OCI-LY3 (cell line): Measurements from ENCODE around the gene NT5C3A.

ENCODE experiments used
- H2AFZ ChIP-seq: fragments of 200-600, 300-600 bp; shearing (Covaris generic); 2 replicates; pipeline ENCODE4 v1.6.0; 2014; ENCODE audit warnings: antibody characterized with exemption, low read depth, low read length
- H3K27ac ChIP-seq: fragments of 200-600, 300-600 bp; sonication (generic); 2 replicates; pipeline ENCODE4 v1.5.1; 2014; ENCODE audit warnings: mild to moderate bottlenecking, low read length, moderate library complexity, mixed read lengths
- H3K27me3 ChIP-seq: fragments of 200-600, 300-600 bp; sonication (generic); 2 replicates; pipeline ENCODE4 v1.6.1; 2014; ENCODE audit warnings: low read depth, low read length, mixed read lengths
- H3K36me3 ChIP-seq: fragments of 200-600, 300-600 bp; sonication (generic); replicated peaks from 2 replicates; pipeline ENCODE3; 2014; ENCODE audit warnings: low read depth, low read length, mixed read lengths
- H3K4me1 ChIP-seq: fragments of 300-600, 200-600 bp; sonication (generic); 2 replicates; pipeline ENCODE4 v1.6.1; 2014; ENCODE audit warnings: low read length, mixed read lengths
- H3K4me2 ChIP-seq: fragments of 200-600, 300-600 bp; sonication (generic); 2 replicates; pipeline ENCODE4 v1.6.1; 2014; ENCODE audit warnings: low read length, mixed read lengths
- H3K4me3 ChIP-seq: fragments of 300-600, 200-600 bp; sonication (generic); 2 replicates; pipeline ENCODE4 v1.5.1; 2014; ENCODE audit warnings: antibody characterized with exemption, mild to moderate bottlenecking, low read length, moderate library complexity
- H3K79me2 ChIP-seq: fragments of 300-600, 200-600 bp; shearing (Covaris generic); 2 replicates; pipeline ENCODE4 v1.6.1; 2014; ENCODE audit warnings: mild to moderate bottlenecking, low read length, mixed read lengths
- H3K9ac ChIP-seq: fragments of 300-600, 200-600 bp; shearing (Covaris generic); 2 replicates; pipeline ENCODE4 v1.6.0; 2014; ENCODE audit warnings: mild to moderate bottlenecking, low read length, moderate library complexity
- H3K9me3 ChIP-seq: fragments of 200-600, 300-600 bp; shearing (Covaris generic); 2 replicates; pipeline ENCODE4 v1.6.1; 2014; ENCODE audit warnings: low read length, mixed read lengths; ENCODE audit not compliant: insufficient read depth
- H4K20me1 ChIP-seq: fragments of 200-600, 300-600 bp; sonication (generic); 2 replicates; pipeline ENCODE4 v1.6.1; 2016; ENCODE audit warnings: low read length, mixed read lengths; ENCODE audit not compliant: insufficient read depth
- CTCF ChIP-seq: fragments of 200-600, 300-600 bp; sonication (generic); IDR thresholded peaks from 2 replicates; pipeline ENCODE4 v1.5.1; 2014; ENCODE audit warnings: antibody characterized with exemption, low read length, low read depth
- EZH2phosphoT487 ChIP-seq: fragments of 200-600 bp; shearing (Covaris generic); IDR thresholded peaks from 2 replicates; pipeline ENCODE4 v1.6.1; 2018; ENCODE audit warnings: antibody characterized with exemption, mixed run types, low read depth

The NT5C3A gene

GRCh38 chr7:33067921-33068320 is 5.3 kb upstream of the NT5C3A start:
- Histone ChIP-seq H3K36me3 (no peaks in the 10 kb centered on the region), H3K4me3 (no peak overlapping the region), H3K4me2 (no peak overlapping the region), H4K20me1 (no peaks in the 10 kb centered on the region), H2AFZ (no peak overlapping the region), H3K9me3 (no peaks in the 10 kb centered on the region), H3K27ac (no peak overlapping the region), H3K9ac (no peak overlapping the region), H3K79me2 (no peaks in the 10 kb centered on the region), H3K27me3 (no peaks in the 10 kb centered on the region), H3K4me1 (peaks cover 5% of the 10 kb centered on the region; the same call in 1 of the 2 replicates)
- TF ChIP-seq EZH2phosphoT487, result no peak
- no peak for TF ChIP-seq CTCF

- no peaks in the 10 kb centered on the region for H3K27me3 ChIP-seq
- H3K9me3 ChIP-seq, result no peaks in the 10 kb centered on the region
- H3K4me1 ChIP-seq, result peaks cover 5% of the 10 kb centered on the region; the same call in 1 of the 2 replicates
- no peak for TF ChIP-seq CTCF
- TF ChIP-seq EZH2phosphoT487, result no peak
- H2AFZ ChIP-seq, result no peak overlapping the region
- no peak overlapping the region for H3K4me2 ChIP-seq
- peaks cover 7% of the 10 kb centered on the region for H3K79me2 ChIP-seq
- H4K20me1 ChIP-seq, result peaks cover 2% of the 10 kb centered on the region; the same call in 1 of the 2 replicates
- no peaks in the 10 kb centered on the region for H3K36me3 ChIP-seq
- no peak overlapping the region for H3K27ac ChIP-seq
- H3K9ac ChIP-seq, result no peak overlapping the region
- H3K4me3 ChIP-seq, result no peak overlapping the region
Observed at GRCh38 chr7:33066771-33067170, 4.2 kb upstream of the NT5C3A start.

GRCh38 chr7:33065981-33066380 is 3.4 kb upstream of the NT5C3A start:
- Histone ChIP-seq H3K4me3 (no peak overlapping the region), H4K20me1 (peaks cover 10% of the 10 kb centered on the region), H3K27ac (no peak overlapping the region), H3K4me1 (peaks cover 11% of the 10 kb centered on the region), H3K9me3 (no peaks in the 10 kb centered on the region), H3K9ac (no peak overlapping the region), H3K4me2 (no peak overlapping the region), H2AFZ (no peak overlapping the region), H3K79me2 (peaks cover 15% of the 10 kb centered on the region), H3K36me3 (no peaks in the 10 kb centered on the region), H3K27me3 (no peaks in the 10 kb centered on the region)
- TF ChIP-seq EZH2phosphoT487 (no peak), CTCF (no peak)

GRCh38 chr7:33062782-33063443 is 337 bp upstream of the NT5C3A start:
- Histone ChIP-seq H3K27me3 (no peaks in the 10 kb centered on the region), H3K9me3 (no peaks in the 10 kb centered on the region), H4K20me1 (peaks cover 33% of the 10 kb centered on the region), H3K4me1 (peaks cover 15% of the 10 kb centered on the region), H3K27ac (peak overlapping the region; percentile 83), H3K4me3 (peak overlapping the region; percentile 96), H2AFZ (peak overlapping the region; percentile 80; the same call in 1 of the 2 replicates), H3K36me3 (no peaks in the 10 kb centered on the region), H3K79me2 (peaks cover 45% of the 10 kb centered on the region), H3K9ac (peak overlapping the region; percentile 88), H3K4me2 (peak overlapping the region; percentile 78)
- TF ChIP-seq CTCF, result no peak
- TF ChIP-seq EZH2phosphoT487, result no peak
